HepG2 (cell line): ENCODE results near the gene MAPK7. TPM values are rescaled to one million over a fixed set of nuclear protein-coding genes. Genes with fewer than 3 reads are reported as not detected.

Experiments used
- ATAC-seq: fragments of 200-7000 bp; cut with Tn5 transposase; 3 replicates; pipeline ENCODE4 v1.9.1; 2020; ENCODE audit warnings: mild to moderate bottlenecking, moderate library complexity
- BruUV-seq: library from RNA; stranded (reverse); fragments of 400-500 nt; replicated peaks from 2 replicates; lab custom pipeline; 2021; lab: Mats Ljungman, UMichigan
- CTCF ChIA-PET: fragments of 300-600 bp; formaldehyde crosslinking; extraction: SDS; loops from one replicate; lab custom pipeline; 2021; ENCODE audit warnings: low total read pairs, inconsistent platforms, low intra/inter-chr PET ratio; lab: Yijun Ruan, JAX
- POLR2A ChIA-PET: fragments of 350-600 bp; sonication (Branson Sonifier 250); formaldehyde crosslinking; loops from one replicate; lab custom pipeline; 2020; ENCODE audit warnings: antibody characterized with exemption, inconsistent platforms; lab: Yijun Ruan, JAX
- DNase-seq: peaks from one replicate; pipeline ENCODE4 v3.0.0-alpha.2; 2015; ENCODE audit warnings: low spot score
- FAIRE-seq: peaks from 3 replicates; lab custom pipeline; 2011; peaks lifted over from hg19 to GRCh38; lab: Jason Lieb, UNC
- H2AFZ ChIP-seq: one replicate; pipeline ENCODE4 v1.6.1; 2011; ENCODE audit warnings: low read length, inconsistent platforms
- H3K27ac ChIP-seq: fragments of 300-600 bp; 3 replicates; pipeline ENCODE4 v1.8.0; 2011; ENCODE audit warnings: mixed run types, mild to moderate bottlenecking, mixed read lengths, low read length, inconsistent platforms; ENCODE audit not compliant: insufficient read depth; ENCODE audit errors: extremely low read length
- H3K27me3 ChIP-seq, 2 experiments: fragments of 200-600 bp in 1 of 2; 2 replicates in 1 of 2; 3 replicates in 1 of 2; pipeline versions ENCODE4 v1.6.0 to v1.8.0; 2011; ENCODE audit warnings: low read length in 2 of 2, mild to moderate bottlenecking in 2 of 2, moderate library complexity in 2 of 2, inconsistent platforms in 1 of 2; ENCODE audit not compliant: insufficient read depth in 2 of 2, control insufficient read depth in 1 of 2
- H3K36me3 ChIP-seq, 2 experiments: fragments of 200-600 bp in 1 of 2; replicated peaks in 1 of 2; 2 replicates in 1 of 2; 3 replicates in 1 of 2; pipeline versions ENCODE4 v1.5.1 to v1.8.0; 2011; ENCODE audit warnings: low read length in 2 of 2, inconsistent platforms in 1 of 2; ENCODE audit not compliant: insufficient read depth in 2 of 2, control insufficient read depth in 1 of 2
- H3K4me1 ChIP-seq: 2 replicates; pipeline ENCODE4 v1.5.1; 2012; ENCODE audit warnings: low read length, inconsistent platforms; ENCODE audit not compliant: insufficient read depth
- H3K4me2 ChIP-seq: 2 replicates; pipeline ENCODE4 v1.6.0; 2011; ENCODE audit warnings: low read depth, low read length, inconsistent platforms
- H3K4me3 ChIP-seq, 3 experiments: fragments of 200-600 bp in 1 of 3; sonication (generic), shearing (Covaris generic) in 1 of 3; replicated peaks in 1 of 3; 2 replicates each; pipeline ENCODE4 v1.5.1; 2011 to 2016; ENCODE audit warnings: low read length in 3 of 3, inconsistent platforms in 2 of 3, low read depth in 2 of 3, mild to moderate bottlenecking in 2 of 3, control low read depth in 1 of 3, mixed read lengths in 1 of 3; ENCODE audit not compliant: insufficient read depth in 1 of 3
- H3K79me2 ChIP-seq: one replicate; pipeline ENCODE4 v1.6.1; 2011; ENCODE audit warnings: low read length, inconsistent platforms; ENCODE audit not compliant: insufficient read depth
- H3K9ac ChIP-seq: 2 replicates; pipeline ENCODE4 v1.6.0; 2011; ENCODE audit warnings: mild to moderate bottlenecking, low read depth, low read length, inconsistent platforms; ENCODE audit not compliant: insufficient read depth
- H3K9me3 ChIP-seq: 2 replicates; pipeline ENCODE4 v1.5.1; 2012; ENCODE audit warnings: mild to moderate bottlenecking, low read length
- H4K20me1 ChIP-seq: 2 replicates; pipeline ENCODE4 v1.6.0; 2011; ENCODE audit warnings: inconsistent platforms, mild to moderate bottlenecking, low read length, moderate library complexity; ENCODE audit not compliant: insufficient read depth
- ATAD3A ChIP-seq: sonication (generic); formaldehyde crosslinking; IDR thresholded peaks from 2 replicates; pipeline ENCODE4 v1.4.0; 2020; ENCODE audit warnings: missing genetic modification reagents
- ATF1 ChIP-seq: IDR thresholded peaks from 2 replicates; pipeline ENCODE4 v1.6.1; 2016; ENCODE audit warnings: mild to moderate bottlenecking, control low read depth
- BRF2 ChIP-seq: sonication (generic); formaldehyde crosslinking; IDR thresholded peaks from 2 replicates; pipeline ENCODE4 v1.8.1; 2022; ENCODE audit warnings: mild to moderate bottlenecking, missing genetic modification reagents
- EZH2 ChIP-seq: conservative IDR thresholded peaks from 2 replicates; pipeline ENCODE4 v1.6.1; 2012; ENCODE audit warnings: mild to moderate bottlenecking, low read depth, low read length, moderate library complexity
- HDAC2 ChIP-seq: sonication (generic); formaldehyde crosslinking; IDR thresholded peaks from 2 replicates; pipeline ENCODE4 v1.4.0; 2020; ENCODE audit warnings: missing genetic modification reagents
- HNF4A ChIP-seq: sonication (generic); formaldehyde crosslinking; IDR thresholded peaks from 2 replicates; pipeline ENCODE4 v1.4.0; 2020; ENCODE audit warnings: missing genetic modification reagents
- HNRNPLL ChIP-seq: fragments of 200-400 bp; formaldehyde crosslinking; IDR thresholded peaks from 2 replicates; pipeline ENCODE4 v1.6.1; 2017; ENCODE audit warnings: mild to moderate bottlenecking, low read depth, low read length; ENCODE audit not compliant: poor library complexity, severe bottlenecking
- IRX3 ChIP-seq: sonication (generic); formaldehyde crosslinking; IDR thresholded peaks from 2 replicates; pipeline ENCODE4 v1.8.1; 2023; ENCODE audit warnings: mild to moderate bottlenecking, low read depth, missing genetic modification reagents, borderline replicate concordance
- MTA3 ChIP-seq: sonication (generic); formaldehyde crosslinking; IDR thresholded peaks from 2 replicates; pipeline ENCODE4 v1.4.0; 2020; ENCODE audit warnings: missing genetic modification reagents
- NKX3-1 ChIP-seq: sonication (generic); formaldehyde crosslinking; IDR thresholded peaks from 2 replicates; pipeline ENCODE4 v1.5.0; 2020; ENCODE audit warnings: missing genetic modification reagents
- PTBP1 ChIP-seq: fragments of 200-400 bp; formaldehyde crosslinking; IDR thresholded peaks from 2 replicates; pipeline ENCODE4 v1.6.1; 2018; ENCODE audit warnings: low read length, low read depth; ENCODE audit not compliant: poor library complexity, severe bottlenecking
- SRSF4 ChIP-seq: fragments of 200-400 bp; formaldehyde crosslinking; IDR thresholded peaks from one replicate; pipeline ENCODE4 v1.6.1; 2018; ENCODE audit warnings: mild to moderate bottlenecking, low read depth, low read length, moderate library complexity; ENCODE audit not compliant: poor library complexity, severe bottlenecking
- ZFP1 ChIP-seq: IDR thresholded peaks from 2 replicates; pipeline ENCODE4 v1.6.1; 2016
- ZNF557 ChIP-seq: sonication (generic); formaldehyde crosslinking; IDR thresholded peaks from 2 replicates; pipeline ENCODE4 v1.4.0; 2020; ENCODE audit warnings: missing genetic modification reagents
- ZNF569 ChIP-seq: sonication (generic); formaldehyde crosslinking; IDR thresholded peaks from 2 replicates; pipeline ENCODE4 v1.5.0; 2020; ENCODE audit warnings: mild to moderate bottlenecking, missing genetic modification reagents, moderate library complexity, borderline replicate concordance
- ZNF672 ChIP-seq: sonication (generic); formaldehyde crosslinking; IDR thresholded peaks from 2 replicates; pipeline ENCODE4 v1.8.1; 2022; ENCODE audit warnings: missing genetic modification reagents
- ZNF792 ChIP-seq: IDR thresholded peaks from 2 replicates; pipeline ENCODE4 v1.6.1; 2016
- WGBS: methylation state at CpG from one replicate; pipeline ENCODE4 v1.1.6; 2017; ENCODE audit warnings: low lambda C conversion rate; 5-methylcytosine and 5-hydroxymethylcytosine counted together
- in situ Hi-C: cut with HindIII; loops from 2 replicates; pipeline ENCODE4 v1.10.0; 2017; ENCODE audit warnings: low pct_unique_long_range_greater_than_20kb; ENCODE audit not compliant: extremely low pct_ligation_motif_present
- intact Hi-C: fragments of 100-400 bp; cut with micrococcal nuclease; formaldehyde crosslinking; loops from one replicate; pipeline ENCODE4 v1.10.0; 2022; ENCODE audit not compliant: unreplicated experiment
- polyA plus RNA-seq, 8 experiments: library from polyadenylated mRNA; depleted of rRNA in 3 of 8; stranded (reverse) in 7 of 8; unstranded in 1 of 8; fragments of >200 nt; fragmentation: Illumina TruSeq in 4 of 8; extraction: Trizol in 4 of 8; gene quantifications; 2 replicates each; pipeline versions ENCODE4 v1.2.1 to v1.2.3, GENCODE V29; 2011 to 2016; ENCODE audit warnings: low read depth in 4 of 8, missing spikeins in 1 of 8, mixed read lengths in 1 of 8; ENCODE audit not compliant: insufficient read depth in 1 of 8
- total RNA-seq, 5 experiments: library from RNA; depleted of rRNA; stranded (reverse); fragments of >200 nt; fragmentation: Illumina TruSeq; extraction: Trizol; gene quantifications; 2 replicates each; pipeline ENCODE4 v1.2.3, GENCODE V29; 2016; ENCODE audit warnings: low read depth in 1 of 5

Gene MAPK7
- total and polyA plus RNA-seq, 2 of the 13 experiments (the other 11 are each of a cell fraction or from before 2014, with no cell fraction given) = 2.9 to 5.9 TPM

GRCh38 chr17:19399750-19400450 lies 21.6 kb downstream of the MAPK7 start (continued):
- TF ChIP-seq IRX3 (CRISPR knock-in tag) = no peak

- H3K9ac ChIP-seq = no peak overlapping the region
- H3K4me3 ChIP-seq = no peak overlapping the region
- H3K27ac ChIP-seq = no peak overlapping the region
- H3K9me3 ChIP-seq = no peaks in the 10 kb centered on the region
- H2AFZ ChIP-seq = no peak overlapping the region
- in situ Hi-C loops = no loop called here
- FAIRE-seq (no peak), ATAC-seq (no peak), DNase-seq (no peak)
- TF ChIP-seq HDAC2 (no peak), SRSF4 (no peak), ZNF557 (CRISPR knock-in tag) (no peak), ATF1 (CRISPR knock-in tag) (no peak), ZFP1 (CRISPR knock-in tag) (no peak), EZH2 (no peak), MTA3 (CRISPR knock-in tag) (no peak), ZNF672 (CRISPR knock-in tag) (no peak), PTBP1 (no peak), ZNF792 (CRISPR knock-in tag) (no peak), BRF2 (CRISPR knock-in tag) (no peak), HNF4A (CRISPR knock-in tag) (no peak), ZNF569 (CRISPR knock-in tag) (no peak), HNRNPLL (no peak), ATAD3A (CRISPR knock-in tag) (no peak), NKX3-1 (CRISPR knock-in tag) (no peak)
- H3K4me1 ChIP-seq = peaks cover 20% of the 10 kb centered on the region
- no peak overlapping the region for H3K4me2 ChIP-seq
- no peaks in the 10 kb centered on the region for H3K36me3 ChIP-seq
- 38% methylated on average over 8 of the region's 8 CpGs for WGBS
- no peaks in the 10 kb centered on the region for H3K27me3 ChIP-seq
- ChIA-PET CTCF (no interaction called here), POLR2A (no interaction called here)
- H4K20me1 ChIP-seq = no peaks in the 10 kb centered on the region
- H3K79me2 ChIP-seq = no peaks in the 10 kb centered on the region
- intact Hi-C loops = no loop called here
- BruUV-seq = no TSS peak
Measured at GRCh38 chr17:19401321-19402010, 23.2 kb downstream of the MAPK7 start.
